ENCODE results near the gene RTRAF.

RTRAF gene

GRCh38 chr14:51989293-51990234 is at the start of gene RTRAF:
Gene RTRAF, plus strand, starts transcription at chr14:51989546. Its CDS starts 94 bp downstream, at chr14:51989640.
- DNase-seq = peak; percentile 83

- DNase-seq = no peak
These were observed 49.5 kb upstream of the RTRAF start for GRCh38 chr14:51939755-51940301.

- no peak for DNase-seq
These were observed 46.4 kb upstream of the RTRAF start for GRCh38 chr14:51942971-51943370.

GRCh38 chr14:51950007-51950406 is 39.3 kb upstream of the RTRAF start:
- DNase-seq = no peak

- no peak for DNase-seq
These were observed 37.7 kb upstream of the RTRAF start for GRCh38 chr14:51951656-51952055.

GRCh38 chr14:51954031-51954430 is 35.3 kb upstream of the RTRAF start:
- DNase-seq = no peak

GRCh38 chr14:51954657-51955056 is 34.7 kb upstream of the RTRAF start:
- DNase-seq = no peak

GRCh38 chr14:51957950-51958349 is 31.4 kb upstream of the RTRAF start:
- DNase-seq = no peak

- DNase-seq = no peak
These were observed 29.4 kb upstream of the RTRAF start for GRCh38 chr14:51959928-51960327.

GRCh38 chr14:51960866-51961265 is 28.5 kb upstream of the RTRAF start:
- no peak for DNase-seq

- DNase-seq = no peak
These were observed 26.6 kb upstream of the RTRAF start for GRCh38 chr14:51962711-51963110.

GRCh38 chr14:51963286-51963685 is 26.1 kb upstream of the RTRAF start:
- no peak for DNase-seq

- DNase-seq = no peak
These were observed 21.8 kb upstream of the RTRAF start for GRCh38 chr14:51967521-51967920.

- DNase-seq = no peak
These were observed 19.4 kb upstream of the RTRAF start for GRCh38 chr14:51969852-51970540.

GRCh38 chr14:51972566-51972965 is 16.8 kb upstream of the RTRAF start:
- DNase-seq = no peak

GRCh38 chr14:51977075-51977474 is 12.3 kb upstream of the RTRAF start:
- no peak for DNase-seq

GRCh38 chr14:51978681-51979085 is 10.7 kb upstream of the RTRAF start:
- DNase-seq = no peak

GRCh38 chr14:51979088-51979709 is 10.1 kb upstream of the RTRAF start:
- DNase-seq = peak; percentile 81

GRCh38 chr14:51981218-51981854 is 8.0 kb upstream of the RTRAF start:
- DNase-seq = no peak

- no peak for DNase-seq
These were observed 1.1 kb upstream of the RTRAF start for GRCh38 chr14:51988221-51988620.

GRCh38 chr14:51990488-51990887 is 1.1 kb downstream of the RTRAF start:
- DNase-seq = no peak

GRCh38 chr14:51993285-51993920 is 4.1 kb downstream of the RTRAF start:
- no peak for DNase-seq

Data from activated T-cell treated with anti-CD3 and anti-CD28 coated beads for 4 hours (primary cell).